HepG2 (cell line): ENCODE measurements around the gene SLC19A1. TPM values are rescaled to one million over a fixed set of nuclear protein-coding genes. Genes with fewer than 3 reads are reported as not detected.

Experiments used
- ADNP ChIP-seq: sonication (generic); formaldehyde crosslinking; IDR thresholded peaks from 2 replicates; pipeline ENCODE4 v1.4.0; 2020; ENCODE audit warnings: missing genetic modification reagents
- CBX1 ChIP-seq: IDR thresholded peaks from one replicate; pipeline ENCODE4 v1.6.1; 2016; ENCODE audit warnings: antibody characterized with exemption, low read depth
- CCDC6 ChIP-seq: sonication (generic); formaldehyde crosslinking; IDR thresholded peaks from 2 replicates; pipeline ENCODE4 v1.8.1; 2022; ENCODE audit warnings: mild to moderate bottlenecking, missing genetic modification reagents, moderate library complexity
- CEBPB ChIP-seq: IDR thresholded peaks from 2 replicates; pipeline ENCODE4 v1.6.1; 2011; ENCODE audit warnings: low read depth, low read length, improper control_type of control experiment, borderline replicate concordance
- ESRRA ChIP-seq: sonication (generic); formaldehyde crosslinking; IDR thresholded peaks from 2 replicates; pipeline ENCODE4 v1.5.1; 2020; ENCODE audit warnings: mild to moderate bottlenecking, low read depth, missing genetic modification reagents
- GPBP1L1 ChIP-seq: sonication (generic); formaldehyde crosslinking; IDR thresholded peaks from 2 replicates; pipeline ENCODE4 v1.5.0; 2020; ENCODE audit warnings: mild to moderate bottlenecking, missing genetic modification reagents
- HMG20A ChIP-seq: IDR thresholded peaks from 2 replicates; pipeline ENCODE4 v1.6.1; 2016; ENCODE audit warnings: borderline replicate concordance
- HNF1B ChIP-seq: sonication (generic); formaldehyde crosslinking; IDR thresholded peaks from 2 replicates; pipeline ENCODE4 v1.5.1; 2020; ENCODE audit warnings: mild to moderate bottlenecking, moderate library complexity, missing genetic modification reagents
- HNRNPK ChIP-seq: fragments of 200-400 bp; formaldehyde crosslinking; IDR thresholded peaks from 2 replicates; pipeline ENCODE4 v1.6.1; 2018; ENCODE audit warnings: low read length, low read depth, moderate library complexity, mild to moderate bottlenecking; ENCODE audit not compliant: poor library complexity, severe bottlenecking
- MED8 ChIP-seq: sonication (generic); formaldehyde crosslinking; IDR thresholded peaks from 2 replicates; pipeline ENCODE4 v1.8.1; 2023; ENCODE audit warnings: mild to moderate bottlenecking, missing genetic modification reagents; ENCODE audit not compliant: insufficient replicate concordance
- NCOA2 ChIP-seq: sonication (generic); formaldehyde crosslinking; IDR thresholded peaks from 2 replicates; pipeline ENCODE4 v1.8.0; 2022; ENCODE audit warnings: inconsistent platforms
- POLR2AphosphoS2 ChIP-seq: IDR thresholded peaks from 2 replicates; pipeline ENCODE4 v1.6.1; 2011; ENCODE audit warnings: low read depth, low read length, improper control_type of control experiment
- PRMT3 ChIP-seq: sonication (generic); formaldehyde crosslinking; IDR thresholded peaks from 2 replicates; pipeline ENCODE4 v1.8.1; 2022; ENCODE audit warnings: low read depth, mild to moderate bottlenecking, moderate library complexity, missing genetic modification reagents, borderline replicate concordance
- RXRA ChIP-seq: sonication (generic); formaldehyde crosslinking; IDR thresholded peaks from 2 replicates; pipeline ENCODE4 v1.5.1; 2020; ENCODE audit warnings: missing genetic modification reagents
- TARDBP ChIP-seq: sonication (generic); formaldehyde crosslinking; IDR thresholded peaks from 2 replicates; pipeline ENCODE4 v1.8.0; 2022; ENCODE audit warnings: mild to moderate bottlenecking, missing genetic modification reagents
- TCF7L2 ChIP-seq: IDR thresholded peaks from 2 replicates; pipeline ENCODE4 v1.6.1; 2011; ENCODE audit warnings: mild to moderate bottlenecking, low read depth, low read length, moderate library complexity
- TEAD2 ChIP-seq: sonication (generic); formaldehyde crosslinking; IDR thresholded peaks from 2 replicates; pipeline ENCODE4 v1.9.0; 2021; ENCODE audit warnings: missing genetic modification reagents
- TGIF2 ChIP-seq: IDR thresholded peaks from 2 replicates; pipeline ENCODE4 v1.6.1; 2016; ENCODE audit warnings: control low read depth, missing compliant biosample characterization
- YY1 ChIP-seq: IDR thresholded peaks from 2 replicates; pipeline ENCODE4 v1.6.1; 2011; ENCODE audit warnings: low read length, low read depth, moderate library complexity, mild to moderate bottlenecking; ENCODE audit not compliant: insufficient read depth, insufficient replicate concordance
- ZBTB37 ChIP-seq: sonication (generic); formaldehyde crosslinking; IDR thresholded peaks from 2 replicates; pipeline ENCODE4 v1.4.0; 2020; ENCODE audit warnings: mild to moderate bottlenecking, missing genetic modification reagents
- ZNF674 ChIP-seq: sonication (generic); formaldehyde crosslinking; IDR thresholded peaks from 2 replicates; pipeline ENCODE4 v1.5.0; 2020; ENCODE audit warnings: low read depth, mild to moderate bottlenecking, missing genetic modification reagents
- ZNF710 ChIP-seq: sonication (generic); formaldehyde crosslinking; IDR thresholded peaks from 2 replicates; pipeline ENCODE4 v1.5.0; 2020; ENCODE audit warnings: mild to moderate bottlenecking, missing genetic modification reagents, borderline replicate concordance
- ZNF747 ChIP-seq: sonication (generic); formaldehyde crosslinking; IDR thresholded peaks from 2 replicates; pipeline ENCODE4 v1.8.1; 2023; ENCODE audit warnings: missing genetic modification reagents, mild to moderate bottlenecking, borderline replicate concordance
- polyA plus RNA-seq, 8 experiments: library from polyadenylated mRNA; depleted of rRNA in 3 of 8; stranded (reverse) in 7 of 8; unstranded in 1 of 8; fragments of >200 nt; fragmentation: Illumina TruSeq in 4 of 8; extraction: Trizol in 4 of 8; gene quantifications; 2 replicates each; pipeline versions ENCODE4 v1.2.1 to v1.2.3, GENCODE V29; 2011 to 2016; ENCODE audit warnings: low read depth in 4 of 8, missing spikeins in 1 of 8, mixed read lengths in 1 of 8; ENCODE audit not compliant: insufficient read depth in 1 of 8
- total RNA-seq, 5 experiments: library from RNA; depleted of rRNA; stranded (reverse); fragments of >200 nt; fragmentation: Illumina TruSeq; extraction: Trizol; gene quantifications; 2 replicates each; pipeline ENCODE4 v1.2.3, GENCODE V29; 2016; ENCODE audit warnings: low read depth in 1 of 5

Gene SLC19A1
- total and polyA plus RNA-seq, 2 of the 13 experiments (the other 11 are each of a cell fraction or from before 2014, with no cell fraction given), result 21.8 to 23.0 TPM

- no peak for TF ChIP-seq POLR2AphosphoS2
- peak; percentile 58; the same call in 1 of the 2 replicates for TF ChIP-seq HMG20A (CRISPR knock-in tag)
- no peak for TF ChIP-seq ZNF747 (CRISPR knock-in tag)
- TF ChIP-seq HNF1B (CRISPR knock-in tag), result peak; percentile 94; the same call in 1 of the 2 replicates
- TF ChIP-seq MED8, result peak; percentile 24
- no peak for TF ChIP-seq ZNF674 (CRISPR knock-in tag)
- TF ChIP-seq ADNP, result no peak
- TF ChIP-seq TEAD2 (CRISPR knock-in tag), result no peak
- TF ChIP-seq TCF7L2, result peak; percentile 86
- TF ChIP-seq ZBTB37 (CRISPR knock-in tag), result peak; percentile 85
- TF ChIP-seq CEBPB, result no peak
- peak; percentile 96; the same call in 1 of the 2 replicates for TF ChIP-seq TGIF2 (CRISPR knock-in tag)
- TF ChIP-seq RXRA (CRISPR knock-in tag), result peak; percentile 99
- peak; percentile 75 for TF ChIP-seq ZNF710 (CRISPR knock-in tag)
- peak; percentile 59; the same call in 1 of the 2 replicates for TF ChIP-seq ESRRA (CRISPR knock-in tag)
- no peak for TF ChIP-seq CBX1
- TF ChIP-seq YY1, result peak; percentile 37
- peak; percentile 85 for TF ChIP-seq TARDBP (CRISPR knock-in tag)
- TF ChIP-seq NCOA2 (CRISPR knock-in tag), result peak; percentile 78
- TF ChIP-seq HNRNPK, result no peak
- no peak for TF ChIP-seq PRMT3 (CRISPR knock-in tag)
- TF ChIP-seq GPBP1L1 (CRISPR knock-in tag), result no peak
- 0 out of 2 replicates have a peak, but pooled peaks have one; percentile 50 for TF ChIP-seq CCDC6
Observed at GRCh38 chr21:45448810-45449657, 93.2 kb downstream of the SLC19A1 start (continued).
